Ramos (cell line): ENCODE data around the gene GLB1L2.

Source experiments
- in situ Hi-C: fragments of 300-500 bp; cut with MboI; formaldehyde crosslinking; loops from one replicate; pipeline ENCODE4 v1.14.3; 2022; ENCODE audit warnings: low sequenced_read_pairs; ENCODE audit not compliant: unreplicated experiment

Gene GLB1L2

GRCh38 chr11:134345237-134345550 is 13.4 kb downstream of the GLB1L2 start:
- in situ Hi-C loops: no loop called here

DNA sequence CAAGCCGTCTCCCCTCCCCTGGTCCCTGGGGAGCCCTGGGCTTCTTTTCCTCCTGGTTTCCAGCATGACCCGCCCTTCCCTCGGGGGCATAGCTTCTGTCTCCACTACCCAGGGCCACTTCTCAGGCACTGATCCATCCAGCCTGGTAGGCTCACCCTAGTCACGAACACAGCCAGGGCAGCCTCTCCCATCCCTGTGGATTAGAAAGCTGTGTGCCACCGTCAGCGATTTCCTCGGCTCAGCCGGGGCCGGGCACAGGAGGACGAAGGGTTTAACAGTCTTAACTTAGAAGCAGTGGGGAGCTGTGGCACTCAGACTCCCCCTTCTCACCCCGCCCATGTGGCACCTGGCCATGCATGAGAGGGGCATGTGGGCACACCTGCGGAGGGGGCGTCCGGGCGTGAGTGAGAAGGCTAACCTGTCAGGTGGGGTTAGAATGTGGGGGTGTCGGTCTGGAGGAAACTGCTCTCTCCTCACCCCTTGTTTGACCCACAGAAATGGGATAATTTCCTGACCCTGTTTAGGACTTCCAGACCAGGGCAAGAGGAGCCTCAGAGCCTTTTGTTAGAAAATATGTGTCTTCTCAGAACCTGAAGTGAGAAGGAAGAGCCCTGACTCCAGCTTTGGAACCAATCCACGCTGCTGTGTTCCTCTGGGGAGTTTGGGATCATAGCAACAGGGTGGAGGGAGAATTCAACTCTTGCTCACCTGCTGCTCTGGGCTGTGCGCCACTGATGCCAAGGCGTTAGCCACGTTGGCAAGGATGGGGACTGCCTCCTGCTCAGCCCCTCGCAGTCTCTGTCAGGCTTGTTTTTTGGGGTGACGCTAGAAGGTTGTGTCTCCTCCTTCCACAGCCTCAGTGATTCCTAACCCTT is 14.6 kb downstream of the GLB1L2 start:
- in situ Hi-C loops: no loop called here

DNA sequence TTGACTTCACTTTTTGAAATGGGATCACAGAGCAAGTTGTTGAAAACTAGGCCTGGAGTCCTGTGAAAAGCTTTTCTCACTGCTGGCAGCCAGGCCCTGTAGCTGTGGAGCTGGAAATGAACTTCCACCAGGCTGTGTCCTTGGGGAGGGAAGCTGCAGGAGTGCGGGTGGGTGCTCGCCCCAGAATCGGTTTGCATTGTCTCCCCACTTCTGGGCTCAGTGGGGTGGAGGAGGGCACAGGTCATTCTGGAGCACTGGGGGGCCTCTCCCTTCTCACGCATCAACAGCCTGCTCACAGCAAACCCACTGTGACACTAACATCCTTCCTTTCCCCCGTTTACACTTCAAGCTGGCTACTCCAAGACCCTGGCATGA is 15.2 kb downstream of the GLB1L2 start:
- in situ Hi-C loops: no loop called here

DNA sequence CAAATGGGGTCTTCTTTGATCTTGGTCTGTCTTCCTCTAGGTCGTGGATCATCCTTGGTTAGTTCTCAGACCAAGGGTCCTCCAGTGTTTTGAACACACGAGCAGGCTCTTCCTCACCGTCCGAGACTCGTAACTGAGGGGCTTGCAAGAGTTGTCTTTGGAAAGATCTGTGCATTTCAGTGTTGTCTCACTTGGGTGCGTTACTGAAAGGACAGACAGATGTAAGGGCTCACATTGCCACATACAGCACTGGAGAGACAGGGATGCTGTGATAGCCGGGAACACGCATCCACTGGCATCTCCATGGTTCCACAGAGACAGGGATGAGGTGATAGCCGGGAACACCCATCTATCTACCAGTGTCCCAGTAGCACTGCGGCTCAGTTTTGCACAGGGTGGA is 15.7 kb downstream of the GLB1L2 start:
- in situ Hi-C loops: no loop called here

- in situ Hi-C loops: no loop called here
These were observed 17.5 kb downstream of the GLB1L2 start for GRCh38 chr11:134349109-134349801.

GRCh38 chr11:134349802-134350355 is 18.1 kb downstream of the GLB1L2 start:
- in situ Hi-C loops: no loop called here

DNA sequence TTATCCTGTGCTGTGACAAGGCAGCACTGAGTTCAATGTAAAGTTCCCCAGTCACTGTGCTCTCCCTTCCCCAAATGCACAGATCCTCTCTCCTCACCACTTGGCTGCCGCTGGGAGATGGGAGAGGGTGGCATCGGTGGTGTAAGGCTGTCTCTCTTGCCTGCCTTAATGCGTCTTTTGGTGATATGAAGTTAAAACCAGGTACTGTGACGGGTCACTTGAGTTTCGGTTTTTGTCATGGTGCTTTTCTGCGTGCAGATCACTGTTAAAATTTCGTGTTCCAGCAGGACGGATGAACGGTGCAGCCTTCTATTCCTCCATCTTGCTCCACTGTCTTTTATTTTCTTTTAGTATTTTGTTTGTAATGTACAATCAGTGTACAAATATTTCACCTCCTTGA is 18.6 kb downstream of the GLB1L2 start:
- in situ Hi-C loops: no loop called here

- in situ Hi-C loops: no loop called here
These were observed 20.3 kb downstream of the GLB1L2 start for GRCh38 chr11:134352111-134352510.

- in situ Hi-C loops: no loop called here
These were observed 23.3 kb downstream of the GLB1L2 start for GRCh38 chr11:134355136-134355535.

DNA sequence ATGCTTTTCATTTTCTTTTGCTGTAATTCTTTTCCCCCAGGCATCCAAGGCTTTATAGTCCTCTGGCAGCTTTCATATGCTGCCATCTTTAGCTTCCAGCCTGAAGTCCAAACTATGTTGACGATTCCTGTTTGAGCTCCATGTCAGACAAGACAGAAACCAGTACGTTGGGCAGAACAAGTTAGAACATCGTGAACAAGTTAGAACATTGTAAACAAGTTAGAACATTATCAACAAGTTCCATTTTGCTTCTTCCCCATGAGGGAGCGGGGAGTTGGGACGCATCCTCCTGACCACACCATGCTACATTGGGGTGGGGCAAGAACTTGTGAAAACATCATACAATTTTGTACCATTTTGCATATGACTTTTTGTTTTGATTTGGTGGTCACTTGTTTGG is 23.9 kb downstream of the GLB1L2 start:
- in situ Hi-C loops: no loop called here

DNA sequence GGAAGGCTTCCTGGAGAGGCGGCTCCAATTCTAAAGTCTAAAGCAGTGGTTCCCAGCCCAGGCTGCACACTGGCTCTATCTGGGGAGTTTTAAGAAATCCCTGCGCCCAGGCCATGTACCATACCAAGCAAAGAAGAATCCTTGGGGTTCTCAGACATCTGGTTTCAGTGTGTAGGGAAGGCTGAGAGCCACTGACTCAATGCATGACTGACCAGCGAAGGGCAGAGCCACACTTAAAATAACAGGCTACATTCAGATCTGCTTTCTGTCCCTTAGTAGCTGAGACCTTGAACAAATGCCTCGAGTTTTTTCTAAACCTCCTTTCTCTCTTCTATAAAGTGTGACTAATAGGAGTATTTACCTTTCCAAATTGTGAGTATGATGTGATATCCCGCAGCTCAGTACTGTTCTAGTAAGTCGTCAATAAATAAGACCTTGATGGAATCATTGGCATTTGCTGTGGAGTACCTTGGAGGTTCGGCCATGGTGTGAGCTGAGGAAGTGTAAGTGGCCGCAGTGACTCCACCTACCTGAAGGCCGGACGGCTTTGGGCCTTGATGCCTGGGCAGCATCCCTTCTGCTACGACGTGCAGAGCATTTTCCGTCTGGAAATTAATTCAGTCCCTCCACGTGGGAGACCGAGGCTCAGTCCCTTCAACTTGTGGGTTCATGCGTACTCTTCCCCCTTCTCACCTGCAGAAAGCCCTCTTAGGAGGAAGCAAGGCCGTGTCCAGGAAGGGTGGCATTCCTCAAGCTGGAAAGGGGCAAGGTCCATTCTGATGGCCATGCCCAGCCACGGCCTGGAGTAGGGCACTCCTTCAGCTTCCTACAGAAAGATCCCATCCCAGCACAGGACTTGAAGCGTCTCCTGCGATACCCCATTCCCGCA is 25.1 kb downstream of the GLB1L2 start:
- in situ Hi-C loops: no loop called here

DNA sequence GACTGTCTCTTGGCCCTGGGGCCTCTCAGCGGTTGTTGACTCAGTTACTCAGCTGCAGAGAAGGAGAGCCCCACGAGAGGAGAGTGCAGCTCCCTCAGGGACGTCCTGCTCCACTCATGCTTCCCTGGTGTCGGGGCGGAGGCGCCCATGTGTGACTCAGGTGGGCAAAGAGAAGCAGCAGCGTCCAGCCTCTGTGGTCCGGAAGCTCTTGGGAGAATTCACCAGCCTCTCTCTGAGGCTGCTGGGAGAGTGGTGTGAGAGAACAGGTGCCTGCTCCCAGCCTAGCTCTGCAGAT is 25.7 kb downstream of the GLB1L2 start:
- in situ Hi-C loops: no loop called here

DNA sequence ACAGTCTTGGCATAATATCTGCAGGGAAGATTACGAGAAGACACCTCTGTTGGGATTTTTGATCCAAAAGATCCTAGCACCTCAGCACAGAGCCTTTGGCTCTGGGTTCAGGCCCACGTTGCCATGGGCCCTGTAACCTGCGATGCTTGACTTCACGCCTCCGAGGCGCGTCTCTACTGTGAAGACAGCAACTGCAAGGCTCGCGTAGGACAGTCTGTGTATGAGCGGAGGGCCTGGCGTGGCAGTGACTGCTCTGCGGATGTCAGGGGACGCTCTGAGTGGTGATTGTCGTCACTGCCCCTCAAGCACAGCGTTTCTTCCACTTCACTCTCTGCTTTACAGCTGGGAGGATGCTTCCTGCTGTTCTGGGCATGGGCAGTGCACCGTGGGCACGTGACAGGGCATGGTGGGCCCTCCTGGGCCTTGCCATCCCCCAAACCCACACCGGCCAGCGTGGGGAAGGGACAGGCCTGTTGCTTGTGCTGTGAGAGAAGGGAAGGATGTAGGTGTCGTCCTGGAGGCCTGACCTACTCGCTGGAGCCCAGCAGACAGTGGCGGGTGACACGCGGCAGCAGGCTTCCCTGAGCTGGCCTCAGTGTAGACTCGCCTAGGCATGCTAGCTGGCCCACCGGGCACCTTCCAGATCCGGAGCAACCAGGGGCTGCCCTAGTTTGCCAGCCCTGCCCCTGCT is 26.5 kb downstream of the GLB1L2 start:
- in situ Hi-C loops: no loop called here

- in situ Hi-C loops: no loop called here
These were observed 27.2 kb downstream of the GLB1L2 start for GRCh38 chr11:134358856-134359490.

DNA sequence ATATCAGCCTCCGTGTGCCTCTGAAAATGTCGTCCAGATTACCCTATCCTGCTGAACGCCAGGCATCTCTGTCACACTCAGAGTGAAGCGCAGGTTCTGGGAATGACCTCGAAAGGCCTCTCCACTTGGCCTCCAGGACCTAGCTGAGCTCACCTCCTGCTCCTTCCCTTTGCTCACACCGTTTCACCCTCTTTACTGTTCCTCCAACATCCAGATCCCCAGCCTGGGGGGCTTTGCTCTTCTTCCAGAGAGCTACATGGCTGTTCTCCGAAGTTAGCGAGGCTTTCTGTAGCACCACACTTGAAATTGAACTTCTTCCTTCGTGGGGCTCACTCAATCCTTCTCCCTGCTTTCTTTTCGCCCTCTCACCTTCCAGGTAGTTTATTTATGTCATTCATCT is 27.9 kb downstream of the GLB1L2 start:
- in situ Hi-C loops: no loop called here

GRCh38 chr11:134360050-134360835 is 28.5 kb downstream of the GLB1L2 start:
- in situ Hi-C loops: no loop called here

- in situ Hi-C loops: no loop called here
These were observed 29.9 kb downstream of the GLB1L2 start for GRCh38 chr11:134361661-134362060.

- in situ Hi-C loops: no loop called here
These were observed 30.6 kb downstream of the GLB1L2 start for GRCh38 chr11:134362192-134362901.
